Neural cell (in vitro differentiated cells): ENCODE measurements around the gene SAMD4B. TPM values are rescaled to one million over a fixed set of nuclear protein-coding genes. Genes with fewer than 3 reads are reported as not detected.

Source experiments
- H2AFZ ChIP-seq: fragments of 200-600, 300-800 bp; sonication (generic), shearing (Covaris generic); 2 replicates; pipeline ENCODE4 v1.6.0; 2014; ENCODE audit warnings: low read depth, mild to moderate bottlenecking, antibody characterized with exemption, low read length, moderate library complexity
- H3F3A ChIP-seq: fragments of 200-600 bp; shearing (Covaris generic); 2 replicates; pipeline ENCODE4 v1.6.1; 2016; ENCODE audit warnings: mild to moderate bottlenecking, moderate library complexity, mixed read lengths, antibody characterized with exemption, low read length; ENCODE audit not compliant: insufficient read depth, poor library complexity, severe bottlenecking
- H3K27ac ChIP-seq: fragments of 200-600, 300-800 bp; sonication (generic), shearing (Covaris generic); 2 replicates; pipeline ENCODE4 v1.5.1; 2014; ENCODE audit warnings: mild to moderate bottlenecking, low read length, moderate library complexity
- H3K27me3 ChIP-seq: fragments of 300-800, 200-600 bp; sonication (generic), shearing (Covaris generic); 2 replicates; pipeline ENCODE4 v1.6.0; 2014; ENCODE audit warnings: mild to moderate bottlenecking, low read depth, low read length, moderate library complexity; ENCODE audit not compliant: insufficient read depth
- H3K36me3 ChIP-seq: fragments of 300-800, 200-600 bp; sonication (generic), shearing (Covaris generic); 2 replicates; pipeline ENCODE4 v1.5.1; 2014; ENCODE audit warnings: mild to moderate bottlenecking, antibody characterized with exemption, low read length, moderate library complexity; ENCODE audit not compliant: insufficient read depth
- H3K4me2 ChIP-seq: fragments of 300-800, 200-600 bp; sonication (generic), shearing (Covaris generic); 2 replicates; pipeline ENCODE4 v1.6.0; 2014; ENCODE audit warnings: mild to moderate bottlenecking, low read length
- H3K4me3 ChIP-seq: fragments of 300-800, 200-600 bp; sonication (generic), shearing (Covaris generic); 2 replicates; pipeline ENCODE4 v1.5.1; 2014; ENCODE audit warnings: mild to moderate bottlenecking, low read length, moderate library complexity
- H3K79me2 ChIP-seq: fragments of 200-600 bp; shearing (Covaris generic); replicated peaks from 2 replicates; pipeline ENCODE4 v1.6.0; 2014; ENCODE audit warnings: mild to moderate bottlenecking, low read length, moderate library complexity; ENCODE audit not compliant: insufficient read depth
- H3K9ac ChIP-seq: fragments of 300-800, 200-600 bp; sonication (generic), shearing (Covaris generic); 2 replicates; pipeline ENCODE4 v1.6.1; 2016; ENCODE audit warnings: mild to moderate bottlenecking, low read length, mixed read lengths
- H3K9me2 ChIP-seq: fragments of 200-600 bp; shearing (Covaris generic); 2 replicates; pipeline ENCODE4 v1.6.1; 2016; ENCODE audit warnings: mild to moderate bottlenecking, low read length, mixed read lengths; ENCODE audit not compliant: insufficient read depth
- H3K9me3 ChIP-seq: fragments of 200-600, 300-800 bp; sonication (generic), shearing (Covaris generic); 2 replicates; pipeline ENCODE4 v1.6.1; 2016; ENCODE audit warnings: mild to moderate bottlenecking, mixed run types, low read length, moderate library complexity, mixed read lengths
- H4K20me1 ChIP-seq: fragments of 200-600 bp; shearing (Covaris generic); 2 replicates; pipeline ENCODE4 v1.6.1; 2016; ENCODE audit warnings: mild to moderate bottlenecking, mixed run types; ENCODE audit not compliant: insufficient read depth
- CTCF ChIP-seq: fragments of 450-650 bp; IDR thresholded peaks from 2 replicates; pipeline ENCODE4 v1.5.1; 2014; ENCODE audit warnings: antibody characterized with exemption, mild to moderate bottlenecking, moderate library complexity; ENCODE audit not compliant: poor library complexity, severe bottlenecking
- EP300 ChIP-seq: fragments of 450-650 bp; conservative IDR thresholded peaks from 2 replicates; pipeline ENCODE4 v1.6.1; 2014; ENCODE audit warnings: antibody characterized with exemption, mild to moderate bottlenecking, moderate library complexity; ENCODE audit not compliant: poor library complexity, severe bottlenecking
- EZH2 ChIP-seq: fragments of 200-600, 300-800 bp; shearing (Covaris generic), sonication (generic); IDR thresholded peaks from 2 replicates; pipeline ENCODE4 v1.6.1; 2014; ENCODE audit warnings: antibody characterized with exemption, low read length, borderline replicate concordance, mild to moderate bottlenecking; ENCODE audit not compliant: insufficient read depth, poor library complexity, severe bottlenecking
- MXI1 ChIP-seq: fragments of 450-650 bp; conservative IDR thresholded peaks from 2 replicates; pipeline ENCODE4 v1.6.1; 2014; ENCODE audit warnings: antibody characterized with exemption, mild to moderate bottlenecking; ENCODE audit not compliant: poor library complexity, severe bottlenecking
- POLR2AphosphoS5 ChIP-seq: IDR thresholded peaks from 2 replicates; pipeline ENCODE4 v1.6.1; 2012
- RAD21 ChIP-seq: fragments of 450-650 bp; conservative IDR thresholded peaks from 2 replicates; pipeline ENCODE4 v1.6.1; 2014; ENCODE audit warnings: antibody characterized with exemption, mild to moderate bottlenecking, moderate library complexity
- SMC3 ChIP-seq: fragments of 450-650 bp; conservative IDR thresholded peaks from 2 replicates; pipeline ENCODE4 v1.6.1; 2014; ENCODE audit warnings: antibody characterized with exemption, mild to moderate bottlenecking, moderate library complexity; ENCODE audit not compliant: poor library complexity
- TAF1 ChIP-seq: IDR thresholded peaks from 2 replicates; pipeline ENCODE4 v1.6.1; 2012; ENCODE audit warnings: low read depth
- polyA plus RNA-seq: library from polyadenylated mRNA; depleted of rRNA; stranded (reverse); fragments of >200 nt; gene quantifications from 2 replicates; pipeline ENCODE4 v1.2.3, GENCODE V29; 2014
- TF ChIP-seq, protein P1 (sequence below): IDR thresholded peaks from 2 replicates; pipeline ENCODE4 v1.6.1; 2012; ENCODE audit warnings: borderline replicate concordance

SAMD4B gene
- polyA plus RNA-seq, 1 donor from 2014 or later: 19.3 TPM

- no peak overlapping the region for H3K4me3 ChIP-seq
- no peaks in the 10 kb centered on the region for H4K20me1 ChIP-seq
- no peaks in the 10 kb centered on the region for H3K9me2 ChIP-seq
- no peak overlapping the region for H2AFZ ChIP-seq
- H3K36me3 ChIP-seq: no peaks in the 10 kb centered on the region
- H3K9ac ChIP-seq: no peak overlapping the region
- no peak overlapping the region for H3K4me2 ChIP-seq
- peaks cover 22% of the 10 kb centered on the region for H3K79me2 ChIP-seq
- TF ChIP-seq, protein P1, sequence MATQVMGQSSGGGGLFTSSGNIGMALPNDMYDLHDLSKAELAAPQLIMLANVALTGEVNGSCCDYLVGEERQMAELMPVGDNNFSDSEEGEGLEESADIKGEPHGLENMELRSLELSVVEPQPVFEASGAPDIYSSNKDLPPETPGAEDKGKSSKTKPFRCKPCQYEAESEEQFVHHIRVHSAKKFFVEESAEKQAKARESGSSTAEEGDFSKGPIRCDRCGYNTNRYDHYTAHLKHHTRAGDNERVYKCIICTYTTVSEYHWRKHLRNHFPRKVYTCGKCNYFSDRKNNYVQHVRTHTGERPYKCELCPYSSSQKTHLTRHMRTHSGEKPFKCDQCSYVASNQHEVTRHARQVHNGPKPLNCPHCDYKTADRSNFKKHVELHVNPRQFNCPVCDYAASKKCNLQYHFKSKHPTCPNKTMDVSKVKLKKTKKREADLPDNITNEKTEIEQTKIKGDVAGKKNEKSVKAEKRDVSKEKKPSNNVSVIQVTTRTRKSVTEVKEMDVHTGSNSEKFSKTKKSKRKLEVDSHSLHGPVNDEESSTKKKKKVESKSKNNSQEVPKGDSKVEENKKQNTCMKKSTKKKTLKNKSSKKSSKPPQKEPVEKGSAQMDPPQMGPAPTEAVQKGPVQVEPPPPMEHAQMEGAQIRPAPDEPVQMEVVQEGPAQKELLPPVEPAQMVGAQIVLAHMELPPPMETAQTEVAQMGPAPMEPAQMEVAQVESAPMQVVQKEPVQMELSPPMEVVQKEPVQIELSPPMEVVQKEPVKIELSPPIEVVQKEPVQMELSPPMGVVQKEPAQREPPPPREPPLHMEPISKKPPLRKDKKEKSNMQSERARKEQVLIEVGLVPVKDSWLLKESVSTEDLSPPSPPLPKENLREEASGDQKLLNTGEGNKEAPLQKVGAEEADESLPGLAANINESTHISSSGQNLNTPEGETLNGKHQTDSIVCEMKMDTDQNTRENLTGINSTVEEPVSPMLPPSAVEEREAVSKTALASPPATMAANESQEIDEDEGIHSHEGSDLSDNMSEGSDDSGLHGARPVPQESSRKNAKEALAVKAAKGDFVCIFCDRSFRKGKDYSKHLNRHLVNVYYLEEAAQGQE: no peak
- TF ChIP-seq EZH2: no peak
- no peak for TF ChIP-seq TAF1
- no peak for TF ChIP-seq EP300
- no peak for TF ChIP-seq RAD21
- TF ChIP-seq POLR2AphosphoS5: no peak
- TF ChIP-seq SMC3: no peak
- TF ChIP-seq MXI1: no peak
- no peak for TF ChIP-seq CTCF
- peaks cover 49% of the 10 kb centered on the region for H3K27me3 ChIP-seq
- H3K27ac ChIP-seq: no peak overlapping the region
- no peaks in the 10 kb centered on the region for H3F3A ChIP-seq
- H3K9me3 ChIP-seq: no peaks in the 10 kb centered on the region
These were observed 68.5 kb downstream of the SAMD4B start for GRCh38 chr19:39410831-39411080.

DNA sequence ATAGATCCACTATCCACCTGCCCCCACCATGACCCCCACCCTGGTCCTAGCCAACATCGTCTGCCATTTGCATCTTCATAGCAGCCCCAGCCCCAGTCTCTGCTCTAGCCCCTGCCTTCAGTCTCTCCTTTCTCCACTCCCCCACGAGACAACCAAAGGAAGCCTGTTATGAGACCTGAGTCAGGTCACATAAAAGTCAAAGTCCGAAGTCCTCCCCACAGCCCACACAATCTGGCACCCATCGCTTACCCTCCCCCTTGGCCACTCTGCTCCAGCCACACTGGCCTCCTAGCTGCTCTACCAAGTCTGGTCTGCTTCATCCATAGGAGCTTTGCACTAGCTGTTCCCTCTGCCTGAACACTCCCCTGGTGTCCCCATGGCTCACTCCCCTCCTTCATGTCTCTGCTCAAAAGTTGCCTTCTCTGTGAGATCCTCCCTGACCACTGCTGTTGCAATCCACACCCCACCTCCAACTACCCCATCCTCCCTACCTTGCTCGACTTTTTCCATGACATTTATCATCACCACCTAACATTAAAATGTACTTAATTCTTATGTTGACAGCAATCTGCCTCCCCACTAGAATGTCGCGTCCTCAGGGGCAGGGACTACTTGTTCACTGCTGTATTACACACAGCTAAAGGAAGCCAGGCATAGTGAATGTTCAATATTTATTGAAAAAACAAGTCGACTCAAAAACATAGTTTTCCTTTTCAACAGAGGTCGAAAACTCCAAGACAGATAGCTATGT, 69.0 kb downstream of the SAMD4B start:
- TF ChIP-seq RAD21 (no peak), SMC3 (no peak)
- Histone ChIP-seq H3K27me3 (peaks cover 44% of the 10 kb centered on the region), H3K79me2 (peaks cover 27% of the 10 kb centered on the region), H3K9me3 (no peaks in the 10 kb centered on the region), H3F3A (no peaks in the 10 kb centered on the region), H3K4me2 (no peak overlapping the region), H3K36me3 (no peaks in the 10 kb centered on the region), H4K20me1 (no peaks in the 10 kb centered on the region), H3K9ac (peak overlapping the region; percentile 55), H2AFZ (no peak overlapping the region), H3K4me3 (peak overlapping the region; percentile 89), H3K9me2 (no peaks in the 10 kb centered on the region), H3K27ac (peak overlapping the region; percentile 73)

DNA sequence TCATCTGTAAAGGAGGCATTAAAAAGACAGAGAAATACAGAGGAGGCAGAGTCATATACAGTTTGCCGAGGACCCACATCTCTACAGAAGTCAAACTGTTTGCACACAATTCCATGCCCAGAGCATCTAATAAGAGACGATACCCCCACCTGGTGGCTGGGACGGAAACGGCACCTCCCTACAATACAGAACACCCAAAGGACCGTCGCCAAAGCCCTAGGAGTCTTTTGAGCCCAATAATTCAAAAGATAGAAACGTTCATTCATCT, 69.5 kb downstream of the SAMD4B start:
- Histone ChIP-seq H3K9ac (peak overlapping the region; percentile 55), H3K27me3 (peaks cover 39% of the 10 kb centered on the region), H3K9me2 (no peaks in the 10 kb centered on the region), H4K20me1 (no peaks in the 10 kb centered on the region), H3K27ac (peak overlapping the region; percentile 73), H3K4me3 (peak overlapping the region; percentile 89), H3K79me2 (peaks cover 27% of the 10 kb centered on the region), H2AFZ (no peak overlapping the region), H3K4me2 (no peak overlapping the region), H3F3A (no peaks in the 10 kb centered on the region), H3K9me3 (no peaks in the 10 kb centered on the region), H3K36me3 (no peaks in the 10 kb centered on the region)
- TF ChIP-seq MXI1: no peak
- TF ChIP-seq RAD21: peak; percentile 84
- TF ChIP-seq POLR2AphosphoS5: no peak
- peak; percentile 98 for TF ChIP-seq CTCF
- TF ChIP-seq, protein P1: no peak
- TF ChIP-seq SMC3: peak; percentile 89
- no peak for TF ChIP-seq EZH2
- no peak for TF ChIP-seq EP300
